Mammary epithelial cell (primary cell): ENCODE results near the gene WFDC11.

Experiments
- EZH2 ChIP-seq: IDR thresholded peaks from 2 replicates; pipeline ENCODE4 v1.6.1; 2012; ENCODE audit warnings: low read length, inconsistent platforms, borderline replicate concordance
- TF ChIP-seq, protein P1 (sequence below), 2 donors: IDR thresholded peaks in 1 of 2; conservative IDR thresholded peaks in 1 of 2; 2 replicates each; pipeline ENCODE4 v1.5.1; 2011 to 2012; ENCODE audit warnings: inconsistent platforms in 2 of 2, low read length in 2 of 2, mild to moderate bottlenecking in 2 of 2, control low read depth in 1 of 2, low read depth in 1 of 2; ENCODE audit not compliant: insufficient read depth in 1 of 2; ENCODE audit errors: extremely low read depth in 1 of 2

DNA sequence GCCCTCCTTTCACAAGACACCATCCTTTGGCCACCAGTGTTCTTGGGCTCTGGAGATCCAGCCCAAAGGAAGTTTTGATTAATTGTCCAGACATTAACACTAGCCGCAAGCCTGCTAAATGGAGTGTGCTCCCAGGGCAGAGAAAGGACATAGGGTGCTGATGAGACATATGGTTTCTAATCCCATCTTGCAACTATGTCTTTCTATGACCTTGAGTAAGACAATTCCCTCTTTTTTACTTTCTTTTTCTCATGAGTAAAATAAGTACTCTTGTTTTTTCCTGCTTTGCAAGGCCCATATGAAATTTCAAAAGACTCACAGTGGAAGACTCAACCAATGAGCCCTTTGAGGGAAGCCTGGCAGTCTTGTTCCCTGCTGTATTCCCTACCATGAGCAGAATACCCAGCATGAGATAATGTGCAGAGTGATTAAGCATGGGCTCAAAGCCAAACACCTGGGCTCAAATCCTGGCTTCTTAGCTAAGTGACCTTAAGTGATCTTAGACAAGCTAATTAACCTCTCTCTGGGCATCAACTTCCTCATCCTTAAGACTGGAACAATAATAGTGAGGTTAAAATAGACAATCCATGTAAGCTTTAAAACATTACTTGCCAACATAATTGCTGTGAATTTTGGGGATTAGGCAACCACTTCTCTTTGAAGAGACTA is 35.1 kb upstream of the WFDC11 start, which contains the start of gene WFDC10B:
- TF ChIP-seq, protein P1, sequence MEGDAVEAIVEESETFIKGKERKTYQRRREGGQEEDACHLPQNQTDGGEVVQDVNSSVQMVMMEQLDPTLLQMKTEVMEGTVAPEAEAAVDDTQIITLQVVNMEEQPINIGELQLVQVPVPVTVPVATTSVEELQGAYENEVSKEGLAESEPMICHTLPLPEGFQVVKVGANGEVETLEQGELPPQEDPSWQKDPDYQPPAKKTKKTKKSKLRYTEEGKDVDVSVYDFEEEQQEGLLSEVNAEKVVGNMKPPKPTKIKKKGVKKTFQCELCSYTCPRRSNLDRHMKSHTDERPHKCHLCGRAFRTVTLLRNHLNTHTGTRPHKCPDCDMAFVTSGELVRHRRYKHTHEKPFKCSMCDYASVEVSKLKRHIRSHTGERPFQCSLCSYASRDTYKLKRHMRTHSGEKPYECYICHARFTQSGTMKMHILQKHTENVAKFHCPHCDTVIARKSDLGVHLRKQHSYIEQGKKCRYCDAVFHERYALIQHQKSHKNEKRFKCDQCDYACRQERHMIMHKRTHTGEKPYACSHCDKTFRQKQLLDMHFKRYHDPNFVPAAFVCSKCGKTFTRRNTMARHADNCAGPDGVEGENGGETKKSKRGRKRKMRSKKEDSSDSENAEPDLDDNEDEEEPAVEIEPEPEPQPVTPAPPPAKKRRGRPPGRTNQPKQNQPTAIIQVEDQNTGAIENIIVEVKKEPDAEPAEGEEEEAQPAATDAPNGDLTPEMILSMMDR (conservative IDR thresholded peaks at IDR 0.05 in 1 of 2, IDR thresholded peaks at IDR 0.05 in 1 of 2; ENCODE audit: extremely low read depth in 1 of 2, insufficient read depth in 1 of 2, low read depth in 1 of 2, low read length in 2 of 2): no peak
- TF ChIP-seq EZH2: no peak
